MM.1S (cell line): ENCODE data around the gene TSPAN4.

ENCODE experiments used
- EZH2phosphoT487 ChIP-seq: fragments of 300-600 bp; sonication (generic); IDR thresholded peaks from 2 replicates; pipeline ENCODE4 v1.6.1; 2018; ENCODE audit warnings: antibody characterized with exemption, low read length
- TF ChIP-seq, protein P1 (sequence below): fragments of 300-600 bp; sonication (generic); IDR thresholded peaks from 2 replicates; pipeline ENCODE4 v1.5.1; 2016; ENCODE audit warnings: antibody characterized with exemption, low read length, mixed read lengths

GRCh38 chr11:858762-859339 lies 16.2 kb downstream of the TSPAN4 start:
- TF ChIP-seq, protein P1, sequence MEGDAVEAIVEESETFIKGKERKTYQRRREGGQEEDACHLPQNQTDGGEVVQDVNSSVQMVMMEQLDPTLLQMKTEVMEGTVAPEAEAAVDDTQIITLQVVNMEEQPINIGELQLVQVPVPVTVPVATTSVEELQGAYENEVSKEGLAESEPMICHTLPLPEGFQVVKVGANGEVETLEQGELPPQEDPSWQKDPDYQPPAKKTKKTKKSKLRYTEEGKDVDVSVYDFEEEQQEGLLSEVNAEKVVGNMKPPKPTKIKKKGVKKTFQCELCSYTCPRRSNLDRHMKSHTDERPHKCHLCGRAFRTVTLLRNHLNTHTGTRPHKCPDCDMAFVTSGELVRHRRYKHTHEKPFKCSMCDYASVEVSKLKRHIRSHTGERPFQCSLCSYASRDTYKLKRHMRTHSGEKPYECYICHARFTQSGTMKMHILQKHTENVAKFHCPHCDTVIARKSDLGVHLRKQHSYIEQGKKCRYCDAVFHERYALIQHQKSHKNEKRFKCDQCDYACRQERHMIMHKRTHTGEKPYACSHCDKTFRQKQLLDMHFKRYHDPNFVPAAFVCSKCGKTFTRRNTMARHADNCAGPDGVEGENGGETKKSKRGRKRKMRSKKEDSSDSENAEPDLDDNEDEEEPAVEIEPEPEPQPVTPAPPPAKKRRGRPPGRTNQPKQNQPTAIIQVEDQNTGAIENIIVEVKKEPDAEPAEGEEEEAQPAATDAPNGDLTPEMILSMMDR = no peak
- no peak for TF ChIP-seq EZH2phosphoT487
